ENCODE measurements around the gene CFAP70. TPM values are rescaled to one million over a fixed set of nuclear protein-coding genes. Genes with fewer than 3 reads are reported as not detected.

CFAP70 gene
- total RNA-seq (2021; fragmentation: NEBNext Ultra II Directional; extraction: Animal tissue kit (Norgen Biotek cat#: 25700)) (0.27 and 0.30 TPM in 2 replicates), polyA plus RNA-seq (2011; rRNA removed) (0.09 and 0.21 TPM in 2 replicates), polyA minus RNA-seq (2011; rRNA and poly(A)+ RNA removed) (0.27 and 0.32 TPM in 2 replicates)
- polyA plus RNA-seq (2011; cell fraction: cytosol; rRNA removed) = 0.26 TPM
- polyA plus RNA-seq (2011; cell fraction: nucleus; rRNA removed) = 0.51 TPM
- 0.13 to 0.39 TPM (median 0.17 TPM) in 4 replicates for polyA plus RNA-seq (2012, experiment 1 of 2)
- polyA plus RNA-seq (2012, experiment 2 of 2) = not detected
- polyA plus RNA-seq (2013, experiment 1 of 2) = 0.16 TPM
- polyA plus RNA-seq (2013, experiment 2 of 2) = 0.17 TPM
- not detected for polyA minus RNA-seq (2011; cell fraction: cytosol; rRNA and poly(A)+ RNA removed)
- 0.60 TPM for polyA minus RNA-seq (2011; cell fraction: nucleus; rRNA and poly(A)+ RNA removed)
- long read RNA-seq, experiment 1 = 0 reads
- long read RNA-seq, experiment 2, partial matches to known transcripts = 0 of 1 reads
- long read RNA-seq, experiment 2, other reads (novel, unspliced or antisense) = 1 of 1 reads

DNA sequence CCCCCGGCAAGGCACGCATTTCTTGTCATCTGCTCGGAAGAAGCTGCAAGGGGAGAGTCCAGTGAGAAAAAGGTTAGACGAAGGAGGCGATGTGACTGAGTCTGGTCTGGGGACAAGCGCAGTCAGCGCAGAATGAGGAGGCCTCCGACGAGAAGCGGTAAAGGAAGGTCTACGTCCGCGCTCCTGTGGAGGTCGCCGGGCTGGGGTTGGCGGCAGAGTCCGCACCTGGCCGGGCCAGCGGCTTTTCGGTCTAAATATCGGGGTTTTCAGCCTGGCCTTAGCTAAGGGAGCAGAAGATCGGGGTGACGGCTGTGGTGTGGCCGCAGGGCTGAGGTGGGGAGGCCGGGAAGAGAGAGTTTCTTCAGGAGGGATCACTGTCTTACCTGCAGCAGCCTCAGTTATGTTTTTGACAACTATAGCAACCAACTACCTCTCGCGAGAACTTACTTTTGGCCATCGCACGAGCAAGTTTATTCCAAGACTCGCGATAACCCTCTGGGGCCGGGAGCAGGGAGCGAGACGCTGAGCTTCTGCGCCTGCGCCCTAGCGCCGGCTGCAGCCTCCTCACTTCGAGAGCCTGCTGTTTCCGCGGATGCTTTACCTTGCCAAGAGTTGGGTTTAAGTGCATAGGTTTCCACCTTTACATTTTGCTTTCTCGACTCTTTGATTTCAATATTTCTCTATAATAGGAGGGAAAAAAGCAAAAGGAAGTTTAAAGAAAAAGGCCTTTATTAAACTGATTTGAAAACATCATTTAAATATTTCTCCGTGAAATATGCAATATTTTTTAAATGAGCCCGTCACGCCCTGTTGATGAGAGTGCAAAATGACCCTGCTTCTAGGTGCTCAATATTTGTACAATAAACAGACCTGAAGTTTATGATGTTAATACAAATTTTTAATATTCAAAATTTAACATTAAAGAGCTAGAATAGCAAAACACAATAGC, at the start of gene CFAP70:
CFAP70 (minus strand) TSS at position 534 of the 949 bp plus-strand sequence. CDS start 4,068 bp downstream, outside the sequence.
- Histone ChIP-seq H3K23me2 (ENCODE audit: low read depth, low read length) (peaks cover 4% of the 10 kb centered on the region), H3K56ac (replicated peaks; ENCODE audit: insufficient read length, low read depth, low read length) (no peak within 1 kb of the TSS), H2BK20ac (ENCODE audit: low read length) (no peak within 1 kb of the TSS), H3K4me2 (ENCODE audit: insufficient read depth in 1 of 2, low read depth in 2 of 2, low read length in 2 of 2) (peak within 1 kb of the TSS; percentile 79 to 83), H4K8ac (ENCODE audit: extremely low read depth, insufficient read depth, low read length) (peak within 1 kb of the TSS; percentile 84), H4K91ac (replicated peaks; ENCODE audit: insufficient read length, low read length) (no peak within 1 kb of the TSS), H2AFZ (ENCODE audit: low read length) (peak within 1 kb of the TSS; percentile 88), H3K36me3 (ENCODE audit: control insufficient read depth in 2 of 4, insufficient read depth in 4 of 4, low read length in 3 of 4) (no peaks in the 10 kb centered on the region), H3K18ac (ENCODE audit: extremely low read depth, low read length) (no peak within 1 kb of the TSS), H3K14ac (ENCODE audit: insufficient read length) (no peak within 1 kb of the TSS), H3K27me3 (replicated peaks in 1 of 4; ENCODE audit: control insufficient read depth in 3 of 4, extremely low read depth in 1 of 4, insufficient read depth in 3 of 4, low read length in 3 of 4) (no peaks in the 10 kb centered on the region), H2BK5ac (ENCODE audit: low read depth, low read length) (no peak within 1 kb of the TSS), H3K4me3 (ENCODE audit: extremely low read depth in 1 of 4, insufficient read depth in 2 of 4, low read depth in 3 of 4, low read length in 4 of 4) (peak within 1 kb of the TSS; percentile 72 to 81 (median 74)), H2BK15ac (ENCODE audit: low read length) (no peak within 1 kb of the TSS), H2AK5ac (ENCODE audit: low read depth, low read length) (no peak within 1 kb of the TSS; the same call in 1 of the 2 replicates), H3K27ac (ENCODE audit: low read depth, low read length) (peak within 1 kb of the TSS; percentile 28; the same call in 1 of the 2 replicates), H2BK12ac (ENCODE audit: low read depth, low read length) (no peak within 1 kb of the TSS), H3K79me2 (ENCODE audit: control insufficient read depth in 1 of 2, insufficient read depth in 2 of 2, low read length in 2 of 2) (no peaks in the 10 kb centered on the region), H4K5ac (ENCODE audit: insufficient read length, low read depth, low read length) (no peak within 1 kb of the TSS), H4K20me1 (replicated peaks in 1 of 2; ENCODE audit: control insufficient read depth in 1 of 2, insufficient read depth in 2 of 2, low read length in 2 of 2) (no peaks in the 10 kb centered on the region), H3K4ac (replicated peaks; ENCODE audit: insufficient read length, low read depth, low read length) (no peak within 1 kb of the TSS), H3K23ac (ENCODE audit: insufficient read length) (no peak within 1 kb of the TSS), H3K9me3 (ENCODE audit: insufficient read depth in 2 of 2, low read depth in 1 of 2, low read length in 1 of 2) (no peaks in the 10 kb centered on the region), H3K4me1 (replicated peaks in 1 of 4; ENCODE audit: control insufficient read depth in 3 of 4, insufficient read depth in 4 of 4, low read length in 3 of 4) (peaks cover 0 to 2% (median 0%) of the 10 kb centered on the region in 4 experiments; a peak in 2 of 7 replicates), H3K9ac (replicated peaks in 1 of 4; ENCODE audit: extremely low read depth in 1 of 4, low read depth in 3 of 4, low read length in 3 of 4) (peak within 1 kb of the TSS; percentile 67 to 92 (median 83)), H2BK120ac (replicated peaks; ENCODE audit: low read depth, low read length) (no peak within 1 kb of the TSS), H3K79me1 (ENCODE audit: low read depth, low read length) (no peaks in the 10 kb centered on the region)
- CTCF ChIA-PET (ENCODE audit: partially characterized antibody) = interaction anchor here (1.6 kb wide), 1 partner anchor 287 kb away, joined by 4 read pairs; no protein-coding TSS in a partner anchor
- 4% methylated on average over 45 of the region's 45 CpGs; no CpG with 5 or more reads in 1 of the 2 experiments for WGBS, 2 experiments (ENCODE audit: extremely low coverage in 1 of 2, insufficient coverage in 1 of 2, insufficient read length in 1 of 2, insufficient replicate concordance in 2 of 2, low coverage in 1 of 2, low lambda C conversion rate in 2 of 2, missing lambda C conversion rate in 1 of 2)
- POLR2A ChIA-PET (ENCODE audit: partially characterized antibody) = interaction anchor here (0.5 to 2.3 kb wide), 9 partner anchors 8 to 182 kb away, joined by 3 to 15 read pairs (median 4); partner anchors contain the start of genes ANXA7, DNAJC9 and MRPS16
- DNase-seq (ENCODE audit: low read depth in 1 of 2, low spot score in 2 of 2) = peak; percentile 85 to 91
- FAIRE-seq = peak; percentile 97
- TF ChIP-seq, protein P1, sequence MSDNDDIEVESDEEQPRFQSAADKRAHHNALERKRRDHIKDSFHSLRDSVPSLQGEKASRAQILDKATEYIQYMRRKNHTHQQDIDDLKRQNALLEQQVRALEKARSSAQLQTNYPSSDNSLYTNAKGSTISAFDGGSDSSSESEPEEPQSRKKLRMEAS (IDR thresholded peaks at IDR 0.05) = 0 out of 2 replicates have a peak, but pooled peaks have one; percentile 17
- TF ChIP-seq SIN3A (conservative IDR thresholded peaks at IDR 0.05 in 1 of 2, IDR thresholded peaks at IDR 0.05 in 1 of 2; ENCODE audit: low read depth in 1 of 2, low read length in 2 of 2) = peak; percentile 57 to 60; a peak in 2 of 4 replicates
- peak; percentile 6; the same call in 1 of the 2 replicates for TF ChIP-seq CREB1 (IDR thresholded peaks at IDR 0.05)
- TF ChIP-seq ASH2L (IDR thresholded peaks at IDR 0.05; ENCODE audit: low read length) = peak; percentile 64
- TF ChIP-seq, protein P2, sequence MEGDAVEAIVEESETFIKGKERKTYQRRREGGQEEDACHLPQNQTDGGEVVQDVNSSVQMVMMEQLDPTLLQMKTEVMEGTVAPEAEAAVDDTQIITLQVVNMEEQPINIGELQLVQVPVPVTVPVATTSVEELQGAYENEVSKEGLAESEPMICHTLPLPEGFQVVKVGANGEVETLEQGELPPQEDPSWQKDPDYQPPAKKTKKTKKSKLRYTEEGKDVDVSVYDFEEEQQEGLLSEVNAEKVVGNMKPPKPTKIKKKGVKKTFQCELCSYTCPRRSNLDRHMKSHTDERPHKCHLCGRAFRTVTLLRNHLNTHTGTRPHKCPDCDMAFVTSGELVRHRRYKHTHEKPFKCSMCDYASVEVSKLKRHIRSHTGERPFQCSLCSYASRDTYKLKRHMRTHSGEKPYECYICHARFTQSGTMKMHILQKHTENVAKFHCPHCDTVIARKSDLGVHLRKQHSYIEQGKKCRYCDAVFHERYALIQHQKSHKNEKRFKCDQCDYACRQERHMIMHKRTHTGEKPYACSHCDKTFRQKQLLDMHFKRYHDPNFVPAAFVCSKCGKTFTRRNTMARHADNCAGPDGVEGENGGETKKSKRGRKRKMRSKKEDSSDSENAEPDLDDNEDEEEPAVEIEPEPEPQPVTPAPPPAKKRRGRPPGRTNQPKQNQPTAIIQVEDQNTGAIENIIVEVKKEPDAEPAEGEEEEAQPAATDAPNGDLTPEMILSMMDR (IDR thresholded peaks at IDR 0.05; ENCODE audit: control extremely low read depth in 1 of 3, insufficient read depth in 1 of 3, low read depth in 1 of 3, low read length in 3 of 3) = no peak; a peak in 1 of 4 replicates
